8988T (cell line): Measurements from ENCODE around the gene CCDC70.

Experiments used
- DNase-seq: peaks from one replicate; pipeline ENCODE4 v3.0.0; 2011

The CCDC70 gene

DNA sequence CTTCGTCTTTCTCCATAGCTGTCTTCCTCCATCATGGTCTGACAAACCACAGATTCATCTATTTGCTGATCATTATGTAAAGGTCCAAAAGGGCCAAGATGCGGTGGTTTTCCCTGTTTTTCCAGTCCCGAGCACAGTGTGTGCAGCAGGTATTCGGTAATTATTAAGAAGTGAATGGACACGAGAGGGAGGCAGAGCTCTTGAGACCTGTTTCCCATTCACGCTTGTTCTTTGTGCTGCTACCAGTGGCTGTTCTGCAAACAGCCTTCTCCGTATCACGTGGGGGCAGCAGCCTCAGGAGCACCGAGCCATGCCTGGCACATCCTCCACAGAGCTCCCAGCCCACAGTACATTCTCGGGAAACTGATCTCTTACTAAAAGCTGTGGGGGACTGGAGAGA is 50.3 kb downstream of the CCDC70 start:
- DNase-seq: no peak

DNA sequence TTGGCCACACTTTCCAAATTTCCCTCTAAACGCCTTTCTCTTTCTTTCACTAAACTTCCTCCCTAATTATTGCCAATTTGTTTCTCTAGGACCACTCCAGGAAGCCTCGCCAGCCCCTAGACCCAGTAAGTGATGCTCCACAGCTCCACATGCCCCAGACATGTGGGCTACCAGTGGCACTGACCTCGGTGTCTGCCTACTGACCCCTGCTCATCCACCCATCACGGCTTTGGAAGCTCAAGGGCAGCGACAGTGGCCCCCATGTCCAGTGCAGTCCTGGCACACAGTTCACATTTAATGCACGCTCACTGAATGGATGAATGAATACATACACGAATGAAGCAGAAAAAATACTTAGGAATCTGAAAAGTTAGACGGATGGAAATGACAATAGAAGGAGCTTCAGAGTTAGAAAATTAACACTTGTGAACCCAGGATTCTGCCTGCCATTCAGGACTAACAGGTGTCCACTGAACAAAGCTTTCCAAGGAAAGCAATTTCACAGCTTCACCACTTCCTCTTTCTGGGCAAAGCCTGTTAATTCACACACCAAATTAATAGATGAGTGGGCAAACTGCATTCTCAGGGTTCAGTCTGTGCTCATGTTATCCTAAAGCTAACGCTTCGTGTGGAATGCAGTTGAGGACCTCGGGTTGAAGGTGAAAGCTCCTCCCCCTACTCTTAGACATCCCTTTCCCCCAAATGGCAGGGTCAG is 50.9 kb downstream of the CCDC70 start:
- no peak for DNase-seq

DNA sequence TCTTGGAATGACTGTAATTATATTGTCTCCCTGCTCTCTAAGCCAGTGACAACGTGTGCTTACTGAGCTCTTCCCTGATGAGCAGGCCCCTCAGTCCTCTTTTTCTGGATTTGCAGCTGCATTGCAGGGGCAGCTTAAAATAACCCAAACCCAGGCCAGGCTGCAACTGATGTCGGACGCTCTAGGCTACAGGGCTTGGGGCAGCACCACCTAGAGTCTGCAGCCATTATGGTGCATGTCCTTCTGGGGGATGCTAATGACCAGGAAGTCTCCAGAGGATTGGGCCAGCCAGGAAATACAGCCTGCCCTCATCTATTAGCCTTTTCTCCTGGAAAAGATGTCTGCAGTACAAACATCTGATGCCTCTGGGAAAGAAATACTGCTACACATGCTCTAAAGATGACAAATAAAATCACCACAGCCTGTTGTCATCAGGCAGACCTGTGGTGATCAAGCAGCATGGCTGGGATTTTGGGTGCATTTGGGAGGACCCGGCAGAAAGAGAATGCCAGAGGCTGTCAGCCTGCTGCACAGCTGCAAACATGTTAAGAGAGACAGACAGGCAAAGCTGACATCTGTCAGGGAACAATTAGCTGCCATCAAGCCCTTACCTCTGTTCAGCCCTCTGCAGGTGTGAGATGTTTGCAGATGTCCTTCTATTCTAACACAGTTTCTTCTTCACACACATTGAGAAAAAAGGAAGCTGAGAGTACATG is 51.8 kb downstream of the CCDC70 start:
- no peak for DNase-seq

DNA sequence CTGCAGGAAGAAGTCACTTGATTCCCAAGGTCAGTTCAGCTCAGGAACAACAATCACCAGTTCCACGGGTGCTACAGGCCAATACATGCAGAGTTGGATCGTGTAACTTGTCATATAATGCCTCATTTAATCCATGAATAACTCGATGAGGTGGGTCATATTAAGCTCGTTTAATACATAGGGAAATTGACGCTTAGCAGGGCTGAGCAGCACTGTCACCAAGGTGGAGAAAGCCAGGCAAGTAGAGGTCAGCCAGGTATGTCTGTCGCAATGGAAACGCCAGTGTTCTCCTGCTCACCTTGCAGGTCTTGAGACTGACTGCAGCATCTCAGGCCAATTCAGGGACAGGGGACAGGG is 52.3 kb downstream of the CCDC70 start:
- no peak for DNase-seq
